DMS 273 (cell line): ENCODE data around the gene MEN1.
A peak's percentile ranks its signal among the peaks of the same experiment; 100 is the strongest.

Experiments
- DNase-seq: peaks from one replicate; lab custom pipeline; 2025; ENCODE audit not compliant: unreplicated experiment; lab: John Stamatoyannopoulos, UW

Gene MEN1

DNA sequence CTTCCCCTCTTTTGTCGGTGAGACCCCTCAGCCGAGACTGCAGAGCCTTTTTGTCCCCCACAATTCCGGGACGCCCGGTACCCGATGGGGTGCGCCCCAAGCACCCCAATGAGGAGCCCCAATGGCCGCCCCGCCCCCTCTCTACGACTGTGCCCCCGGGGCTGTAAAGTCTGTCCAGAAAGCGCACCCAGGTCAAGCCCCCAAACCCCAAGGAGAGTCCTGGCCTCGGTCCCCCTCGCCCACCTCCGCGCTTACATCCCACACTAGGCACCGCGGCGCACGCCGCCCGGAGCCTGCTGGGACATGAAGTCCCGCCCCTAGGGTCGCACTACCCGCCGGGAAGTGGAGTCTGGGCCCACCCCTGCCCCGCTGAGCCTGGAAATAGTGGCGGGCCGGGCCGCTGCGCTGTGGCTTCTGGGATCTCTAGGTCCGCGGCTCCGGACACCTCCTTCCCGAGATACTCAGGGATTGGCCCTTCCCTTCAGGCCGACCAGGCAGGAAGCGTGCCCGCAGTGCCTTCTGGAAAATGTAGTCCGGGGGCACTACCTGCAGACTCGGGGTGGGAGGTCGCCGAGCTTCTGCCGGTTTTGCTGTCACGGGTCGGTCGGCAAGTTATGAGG lies at the start of gene MEN1:
MEN1 (minus strand) TSS at position 281 of the 620 bp plus-strand sequence. CDS start 442 bp downstream, outside the sequence.
- peak; percentile 96 for DNase-seq

- DNase-seq = no peak
Measured at GRCh38 chr11:64859542-64860414, 49.4 kb upstream of the MEN1 start.

- no peak for DNase-seq
Measured at GRCh38 chr11:64858467-64859263, 48.3 kb upstream of the MEN1 start.

- no peak for DNase-seq
Measured at GRCh38 chr11:64857485-64857884, 47.1 kb upstream of the MEN1 start.

DNA sequence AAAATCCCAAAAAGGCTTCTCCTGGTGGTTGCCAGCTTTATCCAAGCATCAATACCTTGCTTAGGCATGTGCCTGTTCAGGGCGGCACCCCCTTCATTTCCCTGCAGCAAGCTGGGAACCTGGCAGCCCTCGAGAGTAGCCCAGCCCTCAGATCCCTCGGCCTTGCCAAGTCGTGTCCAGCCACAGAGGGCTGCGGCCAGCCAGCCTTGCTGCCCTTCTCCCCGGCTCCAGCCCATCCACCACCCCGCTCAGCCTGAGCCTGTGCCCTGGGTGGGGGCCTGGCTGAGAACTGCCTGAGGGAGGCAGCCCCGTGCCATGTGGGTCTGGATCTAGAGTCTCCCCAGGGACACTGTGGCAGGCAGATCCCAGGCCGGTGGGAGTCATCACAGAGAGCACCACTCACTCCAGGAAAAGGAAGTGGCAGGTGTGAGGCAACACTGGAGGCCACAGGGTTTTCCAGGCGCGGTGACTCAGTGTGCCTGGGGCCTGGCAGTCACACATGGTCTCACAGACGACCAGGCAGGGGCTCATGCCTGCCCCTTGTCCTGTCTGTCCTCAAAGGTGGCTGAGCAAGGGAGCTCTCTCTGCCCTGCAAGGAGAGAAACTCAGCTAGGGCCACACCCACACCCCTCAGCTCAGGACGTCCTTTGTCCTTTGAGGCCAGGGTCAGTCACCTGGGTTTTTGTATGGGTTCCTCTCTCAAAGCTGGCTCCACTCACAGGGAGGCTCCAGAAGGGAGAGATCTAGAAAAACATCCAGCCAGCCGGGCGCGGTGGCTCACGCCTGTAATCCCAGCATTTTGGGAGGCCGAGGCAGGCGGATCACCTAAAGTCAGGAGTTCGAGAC lies 46.3 kb upstream of the MEN1 start:
- peak; percentile 23 for DNase-seq

DNA sequence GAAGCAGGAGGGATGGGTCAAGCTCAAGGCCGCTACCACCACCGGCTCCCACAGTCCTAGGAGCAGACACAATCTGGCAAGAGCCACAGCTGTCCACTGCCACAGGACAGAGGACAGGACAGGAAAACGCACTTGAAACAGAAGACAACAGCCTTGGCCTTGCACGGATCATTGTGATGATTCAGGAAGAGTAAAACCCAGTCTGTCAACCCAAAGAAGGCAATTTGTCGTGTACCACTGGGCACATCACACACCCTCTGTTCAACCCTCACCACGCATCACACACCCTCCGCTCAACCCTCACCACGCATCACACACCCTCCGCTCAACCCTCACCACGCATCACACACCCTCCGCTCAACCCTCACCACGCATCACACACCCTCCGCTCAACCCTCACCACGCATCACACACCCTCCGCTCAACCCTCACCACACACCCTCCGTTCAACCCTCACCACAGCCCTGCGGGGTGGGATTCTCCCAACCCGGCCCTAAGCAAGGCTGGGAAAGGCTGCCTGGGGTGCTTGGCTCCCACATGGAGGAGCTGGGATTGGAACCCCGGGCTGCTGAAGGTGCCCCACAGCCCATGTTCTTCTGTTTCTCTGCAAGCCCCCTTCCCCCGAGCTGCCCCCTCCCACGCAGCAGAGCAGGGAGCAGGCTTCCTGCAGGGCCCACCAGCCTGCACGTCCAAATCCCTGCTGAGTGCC lies 45.4 kb upstream of the MEN1 start:
- no peak for DNase-seq

DNA sequence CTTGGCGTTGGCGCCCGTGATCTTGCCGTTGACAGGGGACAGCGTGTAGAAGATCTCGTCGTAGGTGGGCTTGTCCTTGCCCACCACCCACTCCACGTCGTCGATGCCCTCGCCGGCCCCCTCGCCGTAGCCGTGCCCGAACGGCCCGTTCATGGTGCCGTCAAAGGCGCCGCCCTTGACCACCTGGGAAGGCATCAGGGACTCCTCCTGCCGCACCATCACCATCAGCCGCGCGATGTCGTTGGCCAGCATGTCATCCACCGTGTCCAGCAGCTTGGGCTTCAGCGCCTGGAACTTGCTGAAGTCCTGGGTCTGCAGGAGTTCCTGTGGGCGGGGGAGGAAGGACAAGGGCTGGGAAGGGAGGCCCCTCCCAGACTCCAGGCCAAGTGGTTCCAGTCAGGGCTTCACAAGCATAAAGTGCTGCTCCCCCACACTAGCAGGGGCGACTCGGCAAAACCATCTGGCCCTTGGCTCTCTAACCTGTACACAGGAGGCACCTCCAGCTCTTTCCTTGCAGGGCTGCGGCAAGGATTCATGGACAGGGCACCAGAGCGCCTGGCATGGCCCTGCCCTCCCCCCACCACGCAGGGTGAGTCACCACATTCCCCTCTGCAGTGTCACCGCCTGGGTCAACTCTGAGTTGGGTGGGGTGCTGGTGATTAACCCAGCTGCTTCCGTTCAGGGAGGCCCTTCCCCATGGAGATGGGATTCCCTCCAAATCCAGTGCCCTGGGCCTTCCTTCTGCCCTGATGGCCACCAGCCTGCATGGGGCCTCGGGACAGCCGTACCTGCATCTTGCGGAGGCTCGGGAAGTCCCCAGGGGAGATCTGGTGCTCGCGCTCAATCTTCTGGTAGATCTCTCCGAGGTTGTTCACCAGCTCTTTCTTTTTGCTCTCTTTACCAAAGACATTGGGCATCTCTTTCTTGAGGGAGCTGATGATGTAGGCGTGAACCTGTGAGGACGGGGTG lies 44.5 kb upstream of the MEN1 start:
- peak; percentile 68 for DNase-seq

DNA sequence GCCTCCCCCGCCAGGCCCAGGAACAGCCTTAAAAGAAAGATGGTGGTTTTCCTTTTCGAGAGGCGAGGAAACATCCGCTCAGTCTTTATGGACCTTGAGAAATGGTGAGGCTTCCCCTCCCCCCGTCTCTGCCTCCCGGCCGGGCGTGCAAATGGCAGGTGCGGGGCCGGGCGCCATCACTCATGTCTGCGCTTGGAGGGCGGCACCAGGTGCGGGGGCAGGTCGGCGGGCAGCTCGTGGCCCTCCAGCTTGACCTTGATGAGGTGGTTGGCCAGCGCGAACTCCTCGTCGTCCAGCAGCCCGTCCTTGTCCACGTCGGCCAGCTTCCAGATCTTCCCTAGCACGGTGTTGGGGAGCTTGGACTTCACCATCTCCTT lies 43.8 kb upstream of the MEN1 start:
- no peak for DNase-seq

DNA sequence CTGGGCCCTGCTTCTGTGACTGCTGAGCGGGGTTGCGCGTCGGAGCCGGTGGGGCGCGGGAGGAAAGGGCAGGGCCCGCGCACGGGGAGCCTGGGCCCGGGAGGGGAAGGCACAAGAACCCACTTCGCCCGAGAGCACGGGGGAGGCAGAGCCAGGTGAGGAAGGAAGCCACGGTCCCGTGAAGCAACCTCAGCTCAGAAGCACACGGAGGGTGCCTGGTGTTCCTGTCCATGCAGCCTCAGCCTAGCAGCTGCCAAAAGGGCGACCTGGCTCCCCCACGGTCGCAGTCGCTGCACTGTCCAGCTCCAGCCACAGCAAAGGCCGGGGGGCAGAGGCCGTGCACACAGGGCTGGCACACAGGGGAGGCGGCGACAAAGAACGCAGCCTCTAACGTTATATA lies 43.4 kb upstream of the MEN1 start:
- DNase-seq = no peak

DNA sequence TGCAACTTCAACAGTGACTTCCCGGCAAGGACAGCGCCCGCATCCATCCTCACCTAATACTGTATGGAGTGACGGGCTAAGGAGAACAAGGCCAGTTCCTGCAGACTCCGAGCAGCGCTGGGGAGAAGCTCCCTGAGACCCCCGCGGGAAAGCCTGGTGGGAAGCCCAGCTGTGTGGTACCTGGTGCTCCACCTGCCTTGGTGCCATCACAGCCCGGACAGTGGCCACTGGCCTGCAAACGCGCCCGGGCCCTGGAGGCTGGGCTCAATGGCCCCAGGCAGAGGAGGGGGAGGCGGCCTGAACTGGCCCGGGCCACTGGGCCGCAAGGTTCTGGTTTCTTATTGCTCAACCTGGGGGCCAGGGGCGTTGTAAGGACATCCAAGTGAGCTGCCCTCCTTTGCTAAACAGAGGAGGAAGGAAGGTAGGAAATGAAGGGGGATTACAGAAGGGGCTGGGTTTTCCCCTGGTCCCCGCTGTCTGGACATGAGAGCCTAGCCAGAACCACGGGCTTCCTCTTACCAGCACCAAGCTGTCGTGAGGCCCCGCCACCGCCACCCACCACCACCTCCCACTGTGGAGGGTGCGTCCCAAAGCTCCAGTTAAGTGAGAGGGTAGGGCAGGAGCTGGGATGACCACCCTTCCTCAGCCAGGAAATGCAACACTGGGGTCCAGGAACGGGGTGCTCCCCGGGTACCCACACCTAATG lies 42.6 kb upstream of the MEN1 start:
- no peak for DNase-seq

- DNase-seq = no peak
Measured at GRCh38 chr11:64851831-64852351, 41.5 kb upstream of the MEN1 start.

- peak; percentile 36 for DNase-seq
Measured at GRCh38 chr11:64850979-64851567, 40.7 kb upstream of the MEN1 start.

DNA sequence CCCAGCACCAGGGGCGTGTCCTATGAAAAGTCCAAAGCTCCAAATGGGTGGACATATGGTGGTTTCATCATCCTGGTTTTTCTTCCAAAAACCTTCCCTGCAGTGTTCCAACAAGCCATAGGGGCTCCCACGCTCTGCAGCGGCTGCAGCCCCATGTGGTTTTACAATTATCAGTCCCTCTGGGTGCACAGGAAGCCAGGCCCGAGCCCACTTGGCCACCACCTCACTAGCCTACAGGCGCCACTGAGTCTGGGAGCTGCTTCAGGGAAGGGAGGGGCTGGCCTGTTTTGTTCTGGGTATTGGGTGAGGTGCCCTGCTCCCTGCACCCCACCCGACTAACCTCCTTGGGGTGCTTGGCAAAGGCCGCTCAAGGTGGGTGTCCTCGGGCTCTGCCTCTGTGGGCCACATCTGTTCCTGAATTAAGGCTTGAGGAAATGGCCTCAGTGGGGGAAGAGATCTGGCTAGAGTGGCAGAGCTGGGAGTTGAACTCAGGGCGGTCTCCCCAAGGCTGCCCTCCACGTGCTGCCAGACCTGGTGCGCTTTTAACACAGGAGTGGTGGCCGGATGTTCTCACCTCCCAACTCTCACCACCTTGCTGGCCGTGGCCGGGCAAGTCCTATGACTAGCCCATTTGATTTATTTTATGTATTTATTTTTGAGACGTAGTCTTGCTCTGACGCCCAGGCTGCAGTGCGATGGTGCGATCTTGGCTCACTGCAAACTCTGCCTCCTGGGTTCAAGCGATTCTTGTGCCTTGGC lies 39.4 kb upstream of the MEN1 start:
- DNase-seq = peak; percentile 85

DNA sequence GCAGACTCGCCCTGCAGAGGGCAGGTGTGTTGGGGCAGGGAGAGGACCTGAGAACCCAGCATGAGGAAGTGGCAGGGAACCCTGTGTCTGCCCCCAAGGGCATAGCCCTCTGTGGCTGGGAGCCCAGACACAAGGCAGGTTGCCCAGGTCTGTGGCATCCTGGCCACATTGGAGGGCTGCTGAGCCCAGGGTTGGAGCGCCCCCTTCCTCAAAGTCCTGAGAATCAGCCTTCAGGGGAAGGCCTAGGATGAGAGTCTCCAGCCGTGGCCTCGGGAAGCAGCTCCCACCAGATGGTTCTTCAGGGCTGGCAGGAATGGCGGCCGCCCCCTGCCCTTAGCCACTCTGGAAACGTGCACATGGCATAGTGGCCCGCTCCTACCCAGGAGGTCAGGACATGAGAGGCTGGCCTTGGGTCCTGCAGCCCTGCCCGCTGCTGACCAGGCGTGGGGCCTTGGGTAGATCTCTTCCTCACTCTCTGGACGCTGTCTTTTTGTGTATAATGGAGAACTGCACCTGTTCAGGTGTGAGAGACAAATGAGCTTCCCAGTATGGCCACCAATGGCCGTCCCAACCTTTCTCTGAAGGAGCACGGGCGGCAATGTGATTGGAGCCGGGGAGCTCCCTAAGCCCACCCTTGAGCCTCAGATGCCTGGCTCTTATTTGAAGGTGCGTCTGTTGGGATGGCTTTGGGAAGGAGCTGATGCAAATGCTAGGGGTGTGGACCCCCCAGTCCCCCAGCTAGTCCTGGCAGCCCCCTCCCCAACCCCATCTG lies 38.7 kb upstream of the MEN1 start:
- peak; percentile 76 for DNase-seq

DNA sequence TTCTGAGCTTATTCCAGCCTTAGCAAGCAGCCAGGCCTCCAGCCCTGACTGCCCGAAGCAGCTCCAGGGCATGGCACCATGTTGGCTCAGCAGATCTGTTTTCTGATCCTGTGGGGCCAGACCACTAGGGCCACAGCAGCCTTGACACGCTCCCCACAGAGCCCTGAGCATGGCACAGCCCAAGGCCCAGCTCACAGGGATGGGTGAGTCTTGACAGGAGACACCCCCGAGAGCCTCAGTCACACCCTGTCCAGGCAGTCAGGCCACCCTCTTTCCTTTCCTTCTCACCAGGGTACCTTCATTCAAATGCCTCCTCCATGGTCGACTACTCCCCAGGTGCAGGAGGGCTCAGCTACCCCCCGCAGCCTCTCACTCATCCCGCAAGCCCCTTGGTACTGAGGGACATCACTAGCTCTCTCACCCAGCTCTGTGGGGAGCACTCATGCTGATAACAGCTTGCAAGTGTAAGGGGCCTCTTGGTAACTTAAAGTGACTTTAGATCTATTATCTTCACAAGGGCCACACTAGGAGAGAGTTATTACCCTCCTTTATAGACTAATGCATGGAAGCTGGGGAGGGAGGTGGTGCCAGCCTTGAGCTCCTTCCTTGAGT lies 38.0 kb upstream of the MEN1 start:
- no peak for DNase-seq
